Activated T-helper 1 cell treated with Interleukin-2 at 50 U/mL for 16 hours (primary cell): ENCODE results near the gene CHCHD3.
"Not testable (repeated sequence)": the region's sequence is repeated elsewhere in the genome, so short reads cannot be mapped to it uniquely, and the experiment has no call there.

Source experiments
- DNase-seq: peaks from one replicate; pipeline ENCODE4 v3.0.0-alpha.2; 2020; ENCODE audit warnings: low read depth

Gene CHCHD3

GRCh38 chr7:133001727-133002126 is 80.2 kb downstream of the CHCHD3 start:
- DNase-seq = no peak

DNA sequence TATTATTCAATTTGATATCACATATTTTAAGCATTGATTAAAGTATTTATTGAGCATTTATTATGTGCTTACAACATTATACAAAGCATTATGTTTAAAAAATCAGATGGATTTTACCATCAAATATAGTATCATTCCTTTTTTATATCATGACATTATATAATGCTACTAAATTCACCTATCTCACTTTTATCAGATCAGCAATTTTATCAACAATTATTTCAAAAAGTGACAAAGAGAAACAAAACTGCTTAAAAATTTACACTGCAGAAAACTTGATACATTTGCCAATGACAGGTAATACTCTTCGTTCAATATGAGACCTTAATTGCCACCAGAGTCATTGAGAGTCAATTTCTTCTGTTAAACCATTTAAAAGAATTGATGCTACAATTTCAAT is 82.0 kb downstream of the CHCHD3 start:
- DNase-seq = no peak

- no peak for DNase-seq
Measured at GRCh38 chr7:132998763-132999162, 83.1 kb downstream of the CHCHD3 start.

DNA sequence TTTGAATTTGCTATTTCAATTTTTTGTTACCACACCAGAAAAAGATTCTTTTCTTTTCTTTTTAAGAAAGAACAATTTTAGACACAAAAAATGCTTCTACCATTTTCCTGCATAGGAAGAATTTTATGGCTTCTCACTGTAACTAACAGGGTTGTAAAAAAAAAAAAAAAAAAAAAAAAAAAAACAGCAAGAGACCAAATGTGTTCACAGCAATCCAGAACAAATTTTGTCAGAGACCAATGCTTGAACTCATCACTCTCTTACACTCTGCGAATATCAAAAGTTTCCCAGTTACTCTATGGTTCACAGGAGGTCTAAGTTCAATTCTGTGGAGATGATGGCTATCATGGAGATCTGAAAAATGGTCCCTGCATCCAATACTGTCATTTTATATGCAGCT is 84.4 kb downstream of the CHCHD3 start:
- DNase-seq = no peak

DNA sequence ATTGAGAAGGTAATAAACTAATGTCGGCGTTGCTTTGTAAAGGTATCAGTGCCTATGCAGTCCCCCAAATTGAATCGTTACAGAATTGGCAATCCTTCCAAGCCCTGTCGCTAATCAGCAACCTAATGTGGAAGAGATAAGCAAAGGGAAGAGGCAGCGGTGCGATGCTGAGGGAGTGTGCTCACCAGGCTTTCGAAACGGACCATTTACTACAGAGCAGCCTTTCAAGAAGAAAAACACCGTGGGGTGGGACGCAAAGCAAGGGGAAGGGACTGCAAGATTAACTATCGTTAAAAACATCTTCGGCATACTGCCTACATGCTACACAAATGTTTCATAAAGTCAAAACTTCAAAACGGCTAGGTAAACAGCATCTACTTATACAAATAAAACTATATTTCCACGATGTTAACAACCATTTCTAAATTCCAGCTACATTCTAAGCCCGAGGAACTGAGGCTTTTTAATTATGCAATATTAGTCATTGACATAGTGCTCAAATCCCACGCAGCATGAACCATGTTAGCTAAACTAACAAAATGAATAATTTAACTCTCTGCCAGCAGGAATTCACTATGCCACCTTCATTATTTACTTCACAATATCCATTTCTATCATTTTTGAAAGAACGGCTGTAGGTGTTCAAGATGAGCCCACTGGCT is 85.2 kb downstream of the CHCHD3 start:
- no peak for DNase-seq

DNA sequence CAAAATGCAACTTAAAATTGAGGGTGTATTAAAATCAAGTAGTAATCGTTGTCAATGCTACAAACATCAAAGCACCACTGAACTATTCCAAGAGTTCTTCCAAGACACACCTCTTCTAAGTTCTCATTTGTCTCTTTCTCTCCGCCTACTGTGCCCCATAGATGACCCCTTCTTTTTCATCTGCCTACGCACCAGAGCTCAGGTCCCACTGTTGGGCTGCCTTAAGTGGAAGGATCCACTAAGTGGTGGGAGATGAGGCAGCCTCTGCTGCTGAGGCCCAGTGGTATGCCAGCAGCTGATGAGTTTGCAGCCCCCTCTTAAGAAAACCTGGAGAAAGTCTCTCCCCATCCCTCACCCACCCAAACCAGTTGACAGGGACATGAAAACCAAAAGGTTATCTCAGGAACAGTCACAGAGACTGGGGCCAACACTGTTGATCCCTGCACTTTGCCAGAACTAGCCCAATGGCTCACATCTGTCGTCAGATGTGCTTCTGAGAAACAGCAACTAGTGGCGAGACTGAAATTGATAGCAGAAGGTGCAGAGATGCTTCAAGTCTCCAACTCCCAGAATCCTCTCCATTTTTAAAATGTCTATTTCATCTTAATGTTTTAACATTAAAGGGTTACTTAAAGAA is 88.4 kb downstream of the CHCHD3 start:
- no peak for DNase-seq

DNA sequence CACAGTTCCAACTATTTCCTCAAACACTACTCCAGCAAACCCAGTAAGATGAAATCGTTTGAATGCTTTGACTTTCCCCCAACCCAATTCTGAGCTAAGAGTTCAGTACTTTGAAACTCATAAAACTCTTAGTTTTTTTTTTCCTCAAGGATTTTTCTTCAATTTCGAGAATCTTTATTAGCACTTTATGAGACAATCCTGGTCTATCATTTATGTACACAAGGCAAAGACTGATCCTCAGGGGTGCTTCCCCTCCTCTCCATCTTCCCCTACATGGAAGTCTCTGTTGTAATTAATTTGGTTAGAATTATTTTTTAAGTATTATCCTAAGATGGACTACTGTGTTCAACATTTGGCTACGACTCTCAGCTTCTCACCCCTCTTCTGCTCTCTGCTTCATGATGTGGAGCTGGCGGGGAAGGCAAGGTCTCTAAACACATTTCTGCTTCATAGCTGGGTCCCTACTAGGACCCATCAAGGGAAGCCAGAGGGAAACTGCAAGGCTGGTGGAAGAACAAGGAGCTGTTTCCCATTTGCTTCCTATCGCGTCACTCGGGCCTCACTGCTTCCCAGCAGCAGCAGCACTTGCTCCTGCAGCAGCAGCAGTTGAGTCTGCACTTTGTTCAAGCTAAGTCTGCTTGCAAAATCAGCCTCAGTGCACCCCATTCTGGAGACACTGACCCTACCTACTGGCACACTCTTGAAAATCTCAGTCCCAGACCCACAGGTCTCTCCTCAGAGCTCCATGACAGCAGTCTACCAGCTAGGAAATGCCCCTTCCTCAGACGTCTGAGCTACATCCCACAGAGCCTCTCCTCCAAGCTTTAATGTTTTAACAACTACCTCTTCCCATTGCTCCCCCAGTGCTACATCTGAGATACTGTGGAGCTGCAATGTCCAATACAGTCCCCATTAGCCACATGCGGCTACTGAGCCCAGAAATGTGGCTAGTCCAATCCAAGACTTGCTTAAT is 90.0 kb downstream of the CHCHD3 start:
- no peak for DNase-seq

- DNase-seq = no peak
Measured at GRCh38 chr7:132988117-132988516, 93.8 kb downstream of the CHCHD3 start.

DNA sequence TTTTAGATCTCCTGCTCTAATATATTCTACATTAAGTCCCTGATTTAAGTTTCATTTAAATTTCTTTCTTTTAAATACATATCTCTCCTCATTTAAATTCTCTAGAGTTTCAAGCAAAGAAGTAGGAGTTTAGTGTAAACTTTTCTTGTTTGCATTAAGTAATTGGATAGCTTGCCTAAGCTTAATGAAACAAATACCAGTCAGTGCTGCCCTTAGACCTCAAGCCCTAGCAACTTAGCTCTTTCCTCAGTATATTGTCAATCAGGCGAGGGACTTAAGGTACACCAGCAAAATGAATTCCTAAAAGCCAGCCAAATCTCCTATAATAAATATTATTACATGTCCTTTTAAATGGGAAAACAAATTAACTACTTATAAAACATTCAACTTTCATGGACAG is 101.5 kb downstream of the CHCHD3 start:
- no peak for DNase-seq

DNA sequence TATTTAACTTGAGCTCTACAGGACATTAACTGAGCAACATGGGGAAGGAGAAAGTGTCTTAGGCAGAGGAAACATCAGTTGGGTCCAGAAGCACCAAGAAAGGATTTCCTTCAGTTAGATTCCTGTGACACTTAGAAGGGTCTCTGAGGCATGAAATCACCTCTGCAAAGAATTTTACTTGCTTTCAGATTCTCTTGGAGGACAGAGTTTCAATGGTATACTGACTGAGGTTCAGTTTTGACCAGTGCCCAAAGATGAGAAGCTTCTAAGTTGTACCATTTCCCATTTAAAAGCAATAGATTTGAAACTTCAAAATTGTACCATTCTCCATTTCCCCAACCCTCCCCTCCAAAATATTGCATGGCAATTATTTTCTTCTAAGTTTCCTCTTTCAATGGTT is 102.4 kb downstream of the CHCHD3 start:
- DNase-seq = no peak

DNA sequence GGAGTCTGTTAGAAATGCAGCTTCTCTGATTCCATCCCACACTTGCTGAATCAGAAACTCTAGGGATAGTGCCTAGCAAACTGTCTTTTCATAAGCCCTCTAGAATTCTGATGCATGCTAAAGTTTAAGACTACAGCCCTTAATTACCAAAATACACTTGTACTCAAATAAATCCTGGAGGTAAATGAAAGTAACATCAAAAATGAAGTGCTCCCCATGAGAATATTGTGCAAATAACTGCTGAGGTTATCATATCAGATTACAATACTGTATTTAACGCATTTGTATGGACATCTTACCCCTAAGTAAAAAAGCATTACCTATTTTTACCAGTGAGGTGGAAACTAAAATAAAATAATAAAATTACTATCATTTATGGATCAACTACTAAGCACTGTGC is 104.7 kb downstream of the CHCHD3 start:
- DNase-seq = no peak

GRCh38 chr7:132972745-132973144 is 109.1 kb downstream of the CHCHD3 start:
- no peak for DNase-seq

GRCh38 chr7:132970257-132970656 is 111.6 kb downstream of the CHCHD3 start:
- no peak for DNase-seq

- DNase-seq = no peak
Measured at GRCh38 chr7:132969520-132969919, 112.4 kb downstream of the CHCHD3 start.

- not testable (repeated sequence) for DNase-seq
Measured at GRCh38 chr7:132967470-132967848, 114.4 kb downstream of the CHCHD3 start.

- no peak for DNase-seq
Measured at GRCh38 chr7:132966754-132967469, 115.0 kb downstream of the CHCHD3 start.

DNA sequence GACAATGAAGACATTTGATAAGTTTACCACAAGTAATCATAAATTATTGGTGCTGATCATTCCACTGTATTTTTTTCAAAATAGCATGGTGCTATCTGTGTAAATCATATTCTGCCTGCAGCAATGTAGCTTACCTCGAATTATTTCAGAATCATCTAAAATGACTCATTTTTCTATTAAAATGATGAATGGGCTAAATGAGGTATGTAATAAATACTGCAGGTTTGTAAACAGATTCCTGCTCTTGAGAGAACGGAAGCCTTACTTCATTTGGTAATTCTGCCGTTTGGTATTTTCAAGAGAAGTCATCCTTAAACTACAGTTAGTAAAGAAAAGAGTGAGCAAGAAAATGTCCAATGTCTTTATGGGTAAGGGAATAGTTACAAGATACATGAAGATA is 115.9 kb downstream of the CHCHD3 start:
- DNase-seq = no peak

DNA sequence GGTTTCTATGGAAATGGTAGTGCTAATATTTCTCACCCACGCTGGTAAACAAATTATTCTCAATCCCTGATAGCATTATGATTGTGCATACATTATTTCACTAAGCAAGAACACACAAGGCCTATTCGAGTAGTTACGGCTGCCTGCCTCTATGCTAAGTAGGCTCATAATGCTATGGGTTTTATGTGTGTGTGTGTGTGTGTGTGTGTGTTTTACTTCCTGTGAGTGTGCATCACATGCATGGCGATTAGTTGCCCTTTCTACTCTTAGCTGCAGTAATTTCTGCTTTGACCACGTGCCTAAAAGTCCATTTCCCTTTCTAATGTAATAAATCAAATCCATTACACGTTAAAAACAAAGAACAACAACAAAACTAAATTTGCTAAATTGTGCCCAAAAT is 117.0 kb downstream of the CHCHD3 start:
- no peak for DNase-seq

GRCh38 chr7:132959891-132960290 is 122.0 kb downstream of the CHCHD3 start:
- DNase-seq = no peak

GRCh38 chr7:132956556-132956955 is 125.3 kb downstream of the CHCHD3 start:
- no peak for DNase-seq

DNA sequence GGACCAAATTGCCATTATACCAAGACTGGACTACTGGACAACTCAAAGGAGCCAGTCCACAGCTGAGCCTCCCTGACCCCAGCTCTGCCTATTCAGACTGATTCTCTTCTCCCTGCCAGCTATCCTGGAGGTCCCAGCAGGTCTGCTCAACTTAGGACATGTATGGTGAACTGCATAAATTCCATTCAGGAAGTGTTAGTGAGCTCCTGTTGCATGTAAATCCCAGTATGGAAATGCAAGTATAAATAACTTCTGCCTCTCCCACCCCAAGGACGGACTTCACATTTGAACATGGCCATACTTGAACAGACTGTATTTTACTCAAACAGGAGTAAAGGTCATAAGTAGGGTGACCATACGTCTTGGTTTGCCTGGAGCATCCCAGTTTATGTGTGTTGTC is 128.4 kb downstream of the CHCHD3 start:
- DNase-seq = no peak

GRCh38 chr7:132950725-132951124 is 131.2 kb downstream of the CHCHD3 start:
- DNase-seq = no peak
